ENCODE results near the gene NCAPG2. TPM values are rescaled to one million over a fixed set of nuclear protein-coding genes. Genes with fewer than 3 reads are reported as not detected.

Gene NCAPG2
- total RNA-seq, 1 donor from 2014 or later: 8.2 TPM

- ATAC-seq (ENCODE audit: low read depth): no peak
- Mint-ChIP-seq H3K9me3 (no peaks in the 10 kb centered on the region), H3K4me3 (no peak overlapping the region), H3K36me3 (ENCODE audit: low read depth) (no peaks in the 10 kb centered on the region), H3K27me3 (no peaks in the 10 kb centered on the region), H3K4me1 (no peaks in the 10 kb centered on the region), H3K27ac (no peak overlapping the region)
- no peak for DNase-seq
- CTCF ChIA-PET: no interaction called here
- intact Hi-C loops (cut with micrococcal nuclease): no loop called here
- POLR2A ChIA-PET: no interaction called here
- TF ChIP-seq, protein P1, sequence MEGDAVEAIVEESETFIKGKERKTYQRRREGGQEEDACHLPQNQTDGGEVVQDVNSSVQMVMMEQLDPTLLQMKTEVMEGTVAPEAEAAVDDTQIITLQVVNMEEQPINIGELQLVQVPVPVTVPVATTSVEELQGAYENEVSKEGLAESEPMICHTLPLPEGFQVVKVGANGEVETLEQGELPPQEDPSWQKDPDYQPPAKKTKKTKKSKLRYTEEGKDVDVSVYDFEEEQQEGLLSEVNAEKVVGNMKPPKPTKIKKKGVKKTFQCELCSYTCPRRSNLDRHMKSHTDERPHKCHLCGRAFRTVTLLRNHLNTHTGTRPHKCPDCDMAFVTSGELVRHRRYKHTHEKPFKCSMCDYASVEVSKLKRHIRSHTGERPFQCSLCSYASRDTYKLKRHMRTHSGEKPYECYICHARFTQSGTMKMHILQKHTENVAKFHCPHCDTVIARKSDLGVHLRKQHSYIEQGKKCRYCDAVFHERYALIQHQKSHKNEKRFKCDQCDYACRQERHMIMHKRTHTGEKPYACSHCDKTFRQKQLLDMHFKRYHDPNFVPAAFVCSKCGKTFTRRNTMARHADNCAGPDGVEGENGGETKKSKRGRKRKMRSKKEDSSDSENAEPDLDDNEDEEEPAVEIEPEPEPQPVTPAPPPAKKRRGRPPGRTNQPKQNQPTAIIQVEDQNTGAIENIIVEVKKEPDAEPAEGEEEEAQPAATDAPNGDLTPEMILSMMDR (IDR thresholded peaks at IDR 0.05): no peak
Measured at GRCh38 chr7:158623241-158623640, 81.4 kb downstream of the NCAPG2 start.

- intact Hi-C loops (cut with micrococcal nuclease): no loop called here
- TF ChIP-seq, protein P1 (IDR thresholded peaks at IDR 0.05): no peak
- no peaks in the 10 kb centered on the region for H3K4me1 Mint-ChIP-seq
- H3K4me3 Mint-ChIP-seq: no peak overlapping the region
- DNase-seq: no peak
- CTCF ChIA-PET: no interaction called here
- no peaks in the 10 kb centered on the region for H3K36me3 Mint-ChIP-seq (ENCODE audit: low read depth)
- POLR2A ChIA-PET: no interaction called here
- H3K27me3 Mint-ChIP-seq: no peaks in the 10 kb centered on the region
- H3K9me3 Mint-ChIP-seq: no peaks in the 10 kb centered on the region
- H3K27ac Mint-ChIP-seq: no peak overlapping the region
- no peak for ATAC-seq (ENCODE audit: low read depth)
Measured at GRCh38 chr7:158620839-158621441, 83.7 kb downstream of the NCAPG2 start.

- CTCF ChIA-PET: no interaction called here
- DNase-seq: no peak
- H3K4me1 Mint-ChIP-seq: no peaks in the 10 kb centered on the region
- no peak overlapping the region for H3K4me3 Mint-ChIP-seq
- no peak for ATAC-seq (ENCODE audit: low read depth)
- POLR2A ChIA-PET: no interaction called here
- no peaks in the 10 kb centered on the region for H3K27me3 Mint-ChIP-seq
- no peak overlapping the region for H3K27ac Mint-ChIP-seq
- TF ChIP-seq, protein P1 (IDR thresholded peaks at IDR 0.05): no peak
- H3K36me3 Mint-ChIP-seq (ENCODE audit: low read depth): no peaks in the 10 kb centered on the region
- intact Hi-C loops (cut with micrococcal nuclease): no loop called here
- H3K9me3 Mint-ChIP-seq: no peaks in the 10 kb centered on the region
Measured at GRCh38 chr7:158620418-158620817, 84.2 kb downstream of the NCAPG2 start.

GRCh38 chr7:158618745-158619140 lies 85.9 kb downstream of the NCAPG2 start:
- intact Hi-C loops (cut with micrococcal nuclease): no loop called here
- no peaks in the 10 kb centered on the region for H3K9me3 Mint-ChIP-seq
- H3K27ac Mint-ChIP-seq: no peak overlapping the region
- no peaks in the 10 kb centered on the region for H3K36me3 Mint-ChIP-seq (ENCODE audit: low read depth)
- TF ChIP-seq, protein P1 (IDR thresholded peaks at IDR 0.05): no peak
- ChIA-PET CTCF (no interaction called here), POLR2A (no interaction called here)
- no peaks in the 10 kb centered on the region for H3K27me3 Mint-ChIP-seq
- H3K4me1 Mint-ChIP-seq: peaks cover 4% of the 10 kb centered on the region
- H3K4me3 Mint-ChIP-seq: no peak overlapping the region
- ATAC-seq (ENCODE audit: low read depth) (no peak), DNase-seq (no peak)

GRCh38 chr7:158617737-158618128 lies 86.9 kb downstream of the NCAPG2 start:
- POLR2A ChIA-PET: no interaction called here
- no peaks in the 10 kb centered on the region for H3K27me3 Mint-ChIP-seq
- DNase-seq (no peak), ATAC-seq (ENCODE audit: low read depth) (no peak)
- intact Hi-C loops (cut with micrococcal nuclease): no loop called here
- no peak overlapping the region for H3K27ac Mint-ChIP-seq
- TF ChIP-seq, protein P1 (IDR thresholded peaks at IDR 0.05): no peak
- peaks cover 13% of the 10 kb centered on the region for H3K4me1 Mint-ChIP-seq
- no peaks in the 10 kb centered on the region for H3K36me3 Mint-ChIP-seq (ENCODE audit: low read depth)
- H3K9me3 Mint-ChIP-seq: no peaks in the 10 kb centered on the region
- H3K4me3 Mint-ChIP-seq: no peak overlapping the region
- CTCF ChIA-PET: no interaction called here
